Measurements from ENCODE around the gene STX17. TPM values are rescaled to one million over a fixed set of nuclear protein-coding genes. Genes with fewer than 3 reads are reported as not detected.
A peak's percentile ranks its signal among the peaks of the same experiment; 100 is the strongest.

Gene STX17
- total RNA-seq, 1 donor from 2014 or later: 12.1 TPM

GRCh38 chr9:99964336-99964735 is 57.9 kb downstream of the STX17 start:
- FAIRE-seq (no peak), DNase-seq (ENCODE audit: low read depth) (no peak)
- H3K36me3 ChIP-seq (ENCODE audit: control insufficient read depth, insufficient read depth, low read length): peaks cover 3% of the 10 kb centered on the region
- no peaks in the 10 kb centered on the region for H3K27me3 ChIP-seq (ENCODE audit: control insufficient read depth, insufficient read depth, low read length)
- no peak for TF ChIP-seq CTCF (IDR thresholded peaks at IDR 0.05; ENCODE audit: insufficient read depth, low read length, severe bottlenecking)
- no peak overlapping the region for H3K4me3 ChIP-seq (ENCODE audit: low read depth, low read length)

- DNase-seq (ENCODE audit: low read depth): no peak
- Histone ChIP-seq H3K4me3 (ENCODE audit: low read depth, low read length) (no peak overlapping the region), H3K36me3 (ENCODE audit: control insufficient read depth, insufficient read depth, low read length) (peaks cover 3% of the 10 kb centered on the region), H3K27me3 (ENCODE audit: control insufficient read depth, insufficient read depth, low read length) (no peaks in the 10 kb centered on the region)
- TF ChIP-seq CTCF (IDR thresholded peaks at IDR 0.05; ENCODE audit: insufficient read depth, low read length, severe bottlenecking): no peak
- no peak for FAIRE-seq
Measured at GRCh38 chr9:99966001-99966400, 59.5 kb downstream of the STX17 start.

- FAIRE-seq (no peak), DNase-seq (ENCODE audit: low read depth) (peak; percentile 85)
- Histone ChIP-seq H3K27me3 (ENCODE audit: control insufficient read depth, insufficient read depth, low read length) (no peaks in the 10 kb centered on the region), H3K36me3 (ENCODE audit: control insufficient read depth, insufficient read depth, low read length) (peaks cover 3% of the 10 kb centered on the region), H3K4me3 (ENCODE audit: low read depth, low read length) (no peak overlapping the region)
- no peak for TF ChIP-seq CTCF (IDR thresholded peaks at IDR 0.05; ENCODE audit: insufficient read depth, low read length, severe bottlenecking)
Measured at GRCh38 chr9:99966716-99967115, 60.3 kb downstream of the STX17 start.

GRCh38 chr9:99967457-99967856 is 61.0 kb downstream of the STX17 start:
- DNase-seq (ENCODE audit: low read depth) (no peak), FAIRE-seq (no peak)
- H3K36me3 ChIP-seq (ENCODE audit: control insufficient read depth, insufficient read depth, low read length): peaks cover 3% of the 10 kb centered on the region
- no peak overlapping the region for H3K4me3 ChIP-seq (ENCODE audit: low read depth, low read length)
- H3K27me3 ChIP-seq (ENCODE audit: control insufficient read depth, insufficient read depth, low read length): no peaks in the 10 kb centered on the region
- TF ChIP-seq CTCF (IDR thresholded peaks at IDR 0.05; ENCODE audit: insufficient read depth, low read length, severe bottlenecking): no peak

- FAIRE-seq (no peak), DNase-seq (ENCODE audit: low read depth) (no peak)
- Histone ChIP-seq H3K36me3 (ENCODE audit: control insufficient read depth, insufficient read depth, low read length) (peaks cover 3% of the 10 kb centered on the region), H3K27me3 (ENCODE audit: control insufficient read depth, insufficient read depth, low read length) (no peaks in the 10 kb centered on the region), H3K4me3 (ENCODE audit: low read depth, low read length) (no peak overlapping the region)
- no peak for TF ChIP-seq CTCF (IDR thresholded peaks at IDR 0.05; ENCODE audit: insufficient read depth, low read length, severe bottlenecking)
Measured at GRCh38 chr9:99970481-99970880, 64.0 kb downstream of the STX17 start.

- FAIRE-seq: no peak
- no peaks in the 10 kb centered on the region for H3K27me3 ChIP-seq (ENCODE audit: control insufficient read depth, insufficient read depth, low read length)
- DNase-seq (ENCODE audit: low read depth): no peak
- no peak for TF ChIP-seq CTCF (IDR thresholded peaks at IDR 0.05; ENCODE audit: insufficient read depth, low read length, severe bottlenecking)
- peaks cover 3% of the 10 kb centered on the region for H3K36me3 ChIP-seq (ENCODE audit: control insufficient read depth, insufficient read depth, low read length)
- no peak overlapping the region for H3K4me3 ChIP-seq (ENCODE audit: low read depth, low read length)
Measured at GRCh38 chr9:99971410-99971809, 65.0 kb downstream of the STX17 start.
